Gastrocnemius medialis (tissue), 4 donors: Measurements from ENCODE around the gene RPA1. TPM values are rescaled to one million over a fixed set of nuclear protein-coding genes. Genes with fewer than 3 reads are reported as not detected.
"Not testable (repeated sequence)": the region's sequence is repeated elsewhere in the genome, so short reads cannot be mapped to it uniquely, and the experiment has no call there.

Experiments used
- ATAC-seq, 2 donors: fragments of 150-250 bp; one replicate each; pipeline ENCODE4 v1.9.1; 2016
- DNase-seq, 2 donors: peaks; one replicate each; pipeline ENCODE4 v3.0.0-alpha.2; 2019
- H3K27ac ChIP-seq, 4 donors: fragments of 200-600 bp; sonication (generic); 1 replicate in 1 of 4; 2 replicates in 3 of 4; pipeline ENCODE4 v1.5.1; 2016 to 2018; ENCODE audit warnings: mild to moderate bottlenecking in 2 of 4, moderate library complexity in 1 of 4
- H3K27me3 ChIP-seq, 3 donors: fragments of 200-600 bp; sonication (generic) in 2 of 3; 1 replicate in 1 of 3; 2 replicates in 2 of 3; pipeline versions ENCODE4 v1.5.1 to v1.6.0; 2016 to 2019; ENCODE audit warnings: mild to moderate bottlenecking in 1 of 3, moderate library complexity in 1 of 3
- H3K36me3 ChIP-seq, 2 donors: fragments of 200-600 bp; sonication (generic) in 1 of 2; one replicate each; pipeline ENCODE4 v1.5.1; 2017 to 2018
- H3K4me1 ChIP-seq, 2 donors: fragments of 200-600 bp; sonication (generic) in 1 of 2; one replicate each; pipeline ENCODE4 v1.5.1; 2016 to 2017; ENCODE audit warnings: mild to moderate bottlenecking in 2 of 2
- H3K4me3 ChIP-seq, 4 donors: fragments of 200-600 bp; sonication (generic) in 3 of 4; 1 replicate in 1 of 4; 2 replicates in 3 of 4; pipeline ENCODE4 v1.5.1; 2016 to 2019; ENCODE audit warnings: mild to moderate bottlenecking in 2 of 4
- H3K9me3 ChIP-seq, 3 donors: fragments of 200-600 bp; sonication (generic) in 2 of 3; 1 replicate in 1 of 3; 2 replicates in 2 of 3; pipeline ENCODE4 v1.5.1; 2016 to 2019
- CTCF ChIP-seq, 5 experiments: fragments of 450-650 bp in 3 of 5; fragments of 200-600 bp in 2 of 5; sonication (generic) in 2 of 5; IDR thresholded peaks in 4 of 5; conservative IDR thresholded peaks in 1 of 5; 1 replicate in 4 of 5; 2 replicates in 1 of 5; pipeline ENCODE4 v1.5.1; 2016 to 2019; ENCODE audit warnings: antibody characterized with exemption in 5 of 5, mild to moderate bottlenecking in 3 of 5, moderate library complexity in 3 of 5
- POLR2A ChIP-seq, 2 donors: fragments of 450-650 bp; IDR thresholded peaks; one replicate each; pipeline ENCODE4 v1.6.1; 2017; ENCODE audit warnings: antibody characterized with exemption in 2 of 2, mild to moderate bottlenecking in 2 of 2, moderate library complexity in 2 of 2
- in situ Hi-C, 4 donors: fragments of 200-750 bp; cut with MboI; loops; one replicate each; pipeline versions ENCODE4 v1.15.0 to v1.8.0; 2017; ENCODE audit warnings: low sequenced_read_pairs in 4 of 4
- intact Hi-C: fragments of 100-400 bp; cut with DNase I; formaldehyde crosslinking; loops from one replicate; pipeline ENCODE4 v1.15.1; 2023; ENCODE audit warnings: low total_unique reads
- total RNA-seq, 4 donors: library from RNA; depleted of rRNA; stranded (reverse); fragments of >200 nt; gene quantifications; one replicate each; pipeline versions ENCODE4 v1.1.0 to v1.2.3, GENCODE V29; 2016

RPA1 gene
- total RNA-seq, 4 donors from 2014 or later, result 26.5 to 46.8 (median 34.9) TPM

- H3K27ac ChIP-seq, result peak overlapping the region; percentile 39 to 62 (median 52)
- H3K4me3 ChIP-seq, result peak overlapping the region in 1 of 4 donors; percentile 13
- intact Hi-C loops (no loop called here), in situ Hi-C loops (no loop called here)
- peak in 1 of 2 donors; percentile 56 for ATAC-seq
- peaks cover 0 to 42% of the 10 kb centered on the region in 2 donors for H3K36me3 ChIP-seq
- H3K9me3 ChIP-seq, result no peaks in the 10 kb centered on the region
- peaks cover 8 to 11% of the 10 kb centered on the region in 2 donors for H3K4me1 ChIP-seq
- no peak for TF ChIP-seq CTCF (IDR thresholded peaks at IDR 0.05 in 4 of 5, conservative IDR thresholded peaks at IDR 0.05 in 1 of 5)
- TF ChIP-seq POLR2A (IDR thresholded peaks at IDR 0.05), result no peak
- H3K27me3 ChIP-seq, result no peaks in the 10 kb centered on the region
- DNase-seq, result no peak
These were observed 14.1 kb downstream of the RPA1 start for GRCh38 chr17:1843947-1844346.

- H3K27ac ChIP-seq, result no peak overlapping the region
- DNase-seq, result no peak
These were observed 17.4 kb downstream of the RPA1 start for GRCh38 chr17:1847191-1847590.

GRCh38 chr17:1852327-1852726, 22.5 kb downstream of the RPA1 start:
- ATAC-seq, result no peak
- in situ Hi-C loops, result loop anchor here in 2 of 4 donors (25.0 kb wide), 1 partner anchor 190 kb away; no protein-coding TSS in a partner anchor
- H3K36me3 ChIP-seq, result peaks cover 0 to 45% of the 10 kb centered on the region in 2 donors

More at GRCh38 chr17:1847191-1847590, 17.4 kb downstream of the RPA1 start:
- Histone ChIP-seq H3K4me3 (no peak overlapping the region), H3K4me1 (peaks cover 8 to 11% of the 10 kb centered on the region in 2 donors), H3K27me3 (no peaks in the 10 kb centered on the region), H3K9me3 (no peaks in the 10 kb centered on the region), H3K36me3 (peaks cover 0 to 47% of the 10 kb centered on the region in 2 donors)
- in situ Hi-C loops, result no loop called here
- ATAC-seq, result no peak
- TF ChIP-seq CTCF (IDR thresholded peaks at IDR 0.05 in 4 of 5, conservative IDR thresholded peaks at IDR 0.05 in 1 of 5) (no peak), POLR2A (IDR thresholded peaks at IDR 0.05) (no peak)
- intact Hi-C loops, result no loop called here

GRCh38 chr17:1853698-1854097, 23.9 kb downstream of the RPA1 start:
- Histone ChIP-seq H3K27ac (no peak overlapping the region), H3K4me1 (peaks cover 0 to 5% of the 10 kb centered on the region in 2 donors), H3K36me3 (peaks cover 0 to 38% of the 10 kb centered on the region in 2 donors), H3K9me3 (no peaks in the 10 kb centered on the region), H3K4me3 (no peak overlapping the region), H3K27me3 (no peaks in the 10 kb centered on the region)
- intact Hi-C loops, result no loop called here
- ATAC-seq (no peak), DNase-seq (no peak)
- in situ Hi-C loops, result loop anchor here in 2 of 4 donors (25.0 kb wide), 1 partner anchor 191 kb away; no protein-coding TSS in a partner anchor
- no peak for TF ChIP-seq POLR2A (IDR thresholded peaks at IDR 0.05)
- no peak for TF ChIP-seq CTCF (IDR thresholded peaks at IDR 0.05 in 4 of 5, conservative IDR thresholded peaks at IDR 0.05 in 1 of 5)

More at GRCh38 chr17:1852327-1852726, 22.5 kb downstream of the RPA1 start:
- TF ChIP-seq POLR2A (IDR thresholded peaks at IDR 0.05) (no peak), CTCF (IDR thresholded peaks at IDR 0.05 in 4 of 5, conservative IDR thresholded peaks at IDR 0.05 in 1 of 5) (no peak)
- Histone ChIP-seq H3K27ac (peak overlapping the region in 1 of 4 donors; percentile 7), H3K27me3 (no peaks in the 10 kb centered on the region), H3K4me1 (no peaks in the 10 kb centered on the region), H3K9me3 (no peaks in the 10 kb centered on the region), H3K4me3 (no peak overlapping the region)
- intact Hi-C loops, result no loop called here
- no peak for DNase-seq

- Histone ChIP-seq H3K36me3 (peaks cover 0 to 34% of the 10 kb centered on the region in 2 donors), H3K27ac (peak overlapping the region in 1 of 4 donors; percentile 1), H3K4me1 (peaks cover 13 to 17% of the 10 kb centered on the region in 2 donors)
- intact Hi-C loops, DNase-seq, H3K4me3 ChIP-seq, H3K9me3 ChIP-seq, H3K27me3 ChIP-seq, ATAC-seq: not testable (repeated sequence)
- in situ Hi-C loops, result loop anchor here in 2 of 4 donors (25.0 kb wide), 1 partner anchor 194 kb away; no protein-coding TSS in a partner anchor
These were observed 26.7 kb downstream of the RPA1 start for GRCh38 chr17:1856462-1856861.
